Measurements from ENCODE around the gene A1BG. TPM values are rescaled to one million over a fixed set of nuclear protein-coding genes. Genes with fewer than 3 reads are reported as not detected.
A peak's percentile ranks its signal among the peaks of the same experiment; 100 is the strongest.

A1BG gene
- total RNA-seq, 4 donors from 2014 or later: 8.7 to 18.4 (median 16.4) TPM

GRCh38 chr19:58364146-58364545 lies 10.9 kb upstream of the A1BG start:
- DNase-seq (ENCODE audit: low spot score): no peak
- no peak for TF ChIP-seq CTCF (IDR thresholded peaks at IDR 0.05)
- no peak for ATAC-seq (ENCODE audit: low FRiP score)

GRCh38 chr19:58362272-58362994 lies 9.1 kb upstream of the A1BG start, which contains the start of gene ZNF497:
TSS of gene ZNF497 (minus strand) at chr19:58362751. CDS start at chr19:58357635, 5,116 bp downstream.
- peak; percentile 82 for DNase-seq (ENCODE audit: low spot score)
- no peak for TF ChIP-seq CTCF (IDR thresholded peaks at IDR 0.05)
- ATAC-seq (ENCODE audit: low FRiP score): peak; percentile 95

GRCh38 chr19:58361900-58362271 lies 8.6 kb upstream of the A1BG start:
- ATAC-seq (ENCODE audit: low FRiP score) (peak; percentile 43), DNase-seq (ENCODE audit: low spot score) (no peak)
- TF ChIP-seq CTCF (IDR thresholded peaks at IDR 0.05): no peak

GRCh38 chr19:58357481-58358145 lies 4.3 kb upstream of the A1BG start:
- TF ChIP-seq CTCF (IDR thresholded peaks at IDR 0.05): no peak
- no peak for DNase-seq (ENCODE audit: low spot score)
- ATAC-seq (ENCODE audit: low FRiP score): no peak

GRCh38 chr19:58356766-58357480 lies 3.6 kb upstream of the A1BG start:
- TF ChIP-seq CTCF (IDR thresholded peaks at IDR 0.05): no peak
- DNase-seq (ENCODE audit: low spot score): no peak
- no peak for ATAC-seq (ENCODE audit: low FRiP score)

GRCh38 chr19:58355908-58356765 lies 2.8 kb upstream of the A1BG start:
- no peak for DNase-seq (ENCODE audit: low spot score)
- TF ChIP-seq CTCF (IDR thresholded peaks at IDR 0.05): no peak
- no peak for ATAC-seq (ENCODE audit: low FRiP score)
